ENCODE results near the gene TCERG1L. TPM values are rescaled to one million over a fixed set of nuclear protein-coding genes. Genes with fewer than 3 reads are reported as not detected.

The TCERG1L gene
- total and polyA plus RNA-seq, 4 donors: not detected

DNA sequence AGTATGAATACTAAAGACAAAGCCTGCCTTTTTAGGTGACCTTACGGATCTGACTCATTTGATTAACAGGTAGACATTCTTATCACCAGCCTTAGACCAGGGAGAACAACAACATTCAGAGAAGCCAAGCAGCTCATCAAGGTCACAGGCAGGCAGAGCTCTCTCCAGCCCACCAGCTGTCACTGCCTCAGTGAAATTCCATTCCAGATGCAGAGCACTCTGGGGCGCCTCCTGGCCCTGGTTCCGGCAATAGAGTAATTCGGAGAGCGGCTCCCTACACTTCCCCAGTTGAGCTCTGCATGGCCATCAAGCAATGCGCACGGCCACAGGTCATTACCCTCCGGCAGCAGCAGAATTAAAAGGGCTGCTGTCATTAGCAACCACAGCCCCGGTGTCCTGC lies 164.7 kb downstream of the TCERG1L start:
- no peaks in the 10 kb centered on the region for H3K4me1 ChIP-seq (ENCODE audit: control insufficient read depth in 1 of 2, insufficient read depth in 2 of 2, low read length in 2 of 2)
- no peak for DNase-seq
- H3K9me3 ChIP-seq (ENCODE audit: control insufficient read depth, low read length): peaks cover under 1% of the 10 kb centered on the region
- intact Hi-C loops (cut with DNase I): no loop called here
- H3K36me3 ChIP-seq (ENCODE audit: control insufficient read depth in 1 of 2, insufficient read depth in 2 of 2, low read length in 1 of 2): no peaks in the 10 kb centered on the region
- no peak for ATAC-seq (ENCODE audit: low FRiP score)
- H3K27me3 ChIP-seq (ENCODE audit: control insufficient read depth in 1 of 2, insufficient read depth in 2 of 2, low read length in 1 of 2): no peaks in the 10 kb centered on the region
- WGBS, 2 donors: 60 to 68% methylated on average over 9 of the region's 9 CpGs
- H3K27ac ChIP-seq (ENCODE audit: low read depth in 1 of 2, low read length in 2 of 2): no peak overlapping the region
- no peak overlapping the region for H3K4me3 ChIP-seq (ENCODE audit: low read length in 2 of 2)

DNA sequence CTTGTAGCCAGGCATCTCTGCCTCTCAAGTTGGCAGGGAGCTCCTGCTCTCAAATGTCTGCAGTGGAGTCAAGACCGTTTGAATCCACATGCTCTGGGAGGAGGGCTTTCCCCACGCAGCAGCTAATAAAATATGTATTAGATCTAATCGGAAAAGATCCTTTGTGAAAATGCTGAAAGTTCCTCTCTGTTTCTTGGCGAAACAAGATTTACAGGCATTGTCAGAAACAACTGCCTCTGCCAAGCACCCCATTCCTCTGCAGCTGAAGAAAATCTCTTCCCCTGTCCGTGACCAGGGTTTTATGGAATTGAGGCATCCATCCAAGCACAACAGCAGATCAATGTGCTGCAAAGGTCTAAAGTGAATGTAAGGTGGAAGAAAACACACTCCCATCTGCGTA lies 165.8 kb downstream of the TCERG1L start:
- 52 to 54% methylated on average over 6 of the region's 6 CpGs for WGBS, 2 donors
- intact Hi-C loops (cut with DNase I): no loop called here
- Histone ChIP-seq H3K9me3 (ENCODE audit: control insufficient read depth, low read length) (no peaks in the 10 kb centered on the region), H3K4me1 (ENCODE audit: control insufficient read depth in 1 of 2, insufficient read depth in 2 of 2, low read length in 2 of 2) (no peaks in the 10 kb centered on the region), H3K4me3 (ENCODE audit: low read length in 2 of 2) (no peak overlapping the region), H3K36me3 (ENCODE audit: control insufficient read depth in 1 of 2, insufficient read depth in 2 of 2, low read length in 1 of 2) (no peaks in the 10 kb centered on the region), H3K27ac (ENCODE audit: low read depth in 1 of 2, low read length in 2 of 2) (no peak overlapping the region), H3K27me3 (ENCODE audit: control insufficient read depth in 1 of 2, insufficient read depth in 2 of 2, low read length in 1 of 2) (no peaks in the 10 kb centered on the region)
- ATAC-seq (ENCODE audit: low FRiP score) (no peak), DNase-seq (no peak)

DNA sequence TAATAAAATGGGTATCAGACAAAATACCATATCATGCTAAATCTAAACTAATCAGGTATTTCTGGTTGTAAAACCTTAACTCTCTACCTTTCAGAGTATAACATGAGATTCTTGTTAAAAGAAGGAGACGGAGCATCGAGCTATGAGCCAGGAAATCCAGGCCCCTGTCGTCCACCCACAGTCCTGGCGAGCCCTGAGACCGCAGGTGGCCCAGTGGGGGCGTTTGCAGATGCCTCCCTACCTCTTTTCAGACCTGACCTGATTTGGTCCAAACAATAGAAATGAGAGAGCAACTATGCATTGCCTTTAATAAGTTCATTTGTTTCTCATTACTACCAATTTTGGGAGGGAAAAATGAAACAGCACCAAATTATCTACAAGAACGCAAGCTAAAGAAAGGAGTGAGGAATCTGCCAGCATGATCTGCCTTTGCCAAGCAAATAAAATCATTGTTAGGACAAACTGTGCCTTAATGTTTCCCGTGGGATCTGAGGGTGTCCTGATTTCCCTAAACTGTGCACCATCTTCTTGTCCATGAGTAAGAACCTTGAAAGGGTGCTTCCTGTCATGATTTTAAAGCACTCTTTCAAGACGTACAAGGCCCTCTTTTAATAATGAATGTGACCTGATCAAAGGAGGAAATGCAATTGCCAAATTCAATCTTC lies 166.7 kb downstream of the TCERG1L start:
- Histone ChIP-seq H3K27me3 (ENCODE audit: control insufficient read depth in 1 of 2, insufficient read depth in 2 of 2, low read length in 1 of 2) (no peaks in the 10 kb centered on the region), H3K4me3 (ENCODE audit: low read length in 2 of 2) (no peak overlapping the region), H3K4me1 (ENCODE audit: control insufficient read depth in 1 of 2, insufficient read depth in 2 of 2, low read length in 2 of 2) (no peaks in the 10 kb centered on the region), H3K9me3 (ENCODE audit: control insufficient read depth, low read length) (no peaks in the 10 kb centered on the region), H3K36me3 (ENCODE audit: control insufficient read depth in 1 of 2, insufficient read depth in 2 of 2, low read length in 1 of 2) (no peaks in the 10 kb centered on the region), H3K27ac (ENCODE audit: low read depth in 1 of 2, low read length in 2 of 2) (no peak overlapping the region)
- ATAC-seq (ENCODE audit: low FRiP score) (no peak), DNase-seq (no peak)
- intact Hi-C loops (cut with DNase I): no loop called here
- 70 to 81% methylated on average over 9 of the region's 9 CpGs for WGBS, 2 donors

DNA sequence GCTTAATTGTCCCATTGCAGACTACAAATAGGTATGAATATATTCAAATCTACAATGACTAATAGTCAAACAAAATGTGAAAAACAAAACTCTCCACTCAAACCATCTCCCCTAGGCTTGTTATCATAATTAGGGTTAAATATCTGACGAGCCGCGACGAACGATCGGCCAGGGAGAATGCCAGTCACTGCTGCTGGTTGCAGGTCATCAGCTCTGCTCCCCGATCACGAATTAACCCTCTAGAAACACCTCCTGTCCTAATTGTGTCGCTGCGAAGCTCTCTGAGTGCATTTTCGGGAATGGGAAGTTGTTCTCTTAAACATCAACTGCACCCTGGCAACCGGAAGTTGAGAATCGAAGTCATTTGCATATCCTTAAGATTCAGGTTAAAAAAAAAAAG lies 167.3 kb downstream of the TCERG1L start:
- no peak for ATAC-seq (ENCODE audit: low FRiP score)
- intact Hi-C loops (cut with DNase I): no loop called here
- DNase-seq: no peak

DNA sequence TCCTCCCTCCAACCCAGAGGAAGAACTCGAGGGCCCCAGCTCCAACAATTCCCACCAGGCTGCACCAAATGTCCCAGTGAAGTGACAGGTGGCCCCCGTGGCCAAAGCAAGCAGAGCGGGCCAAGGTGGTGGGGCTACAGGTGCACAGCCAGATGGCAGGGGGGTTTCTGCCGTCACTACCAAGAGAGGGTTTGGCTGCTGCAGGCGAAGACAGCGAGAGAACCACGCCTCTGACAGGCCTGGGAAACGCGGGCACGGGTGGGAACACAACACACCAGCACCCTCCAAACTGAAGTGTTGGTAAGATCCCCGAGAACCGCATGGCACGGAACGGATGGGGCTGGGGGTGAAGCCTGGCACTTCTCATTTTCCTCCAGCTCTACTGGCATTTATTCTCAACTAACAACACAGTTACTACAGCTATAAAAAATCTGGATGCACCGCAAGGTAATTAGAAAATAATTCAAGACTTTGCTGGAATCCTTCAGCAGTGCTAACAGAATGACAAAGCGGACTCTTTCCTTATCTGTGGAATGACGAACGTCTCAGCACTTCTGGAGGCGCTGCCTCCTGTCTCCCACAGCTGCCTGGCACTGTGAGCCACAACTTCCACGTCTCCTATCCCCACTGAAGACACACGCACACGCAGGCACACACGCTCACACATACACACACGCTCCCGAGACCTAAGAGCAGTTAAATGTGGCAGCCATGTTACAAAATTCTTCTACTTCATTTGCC lies 167.9 kb downstream of the TCERG1L start:
- ATAC-seq (ENCODE audit: low FRiP score): no peak
- intact Hi-C loops (cut with DNase I): no loop called here
- 65 to 69% methylated on average over 25 of the region's 25 CpGs for WGBS, 2 donors
- Histone ChIP-seq H3K4me3 (ENCODE audit: low read length in 2 of 2) (no peak overlapping the region), H3K27me3 (ENCODE audit: control insufficient read depth in 1 of 2, insufficient read depth in 2 of 2, low read length in 1 of 2) (no peaks in the 10 kb centered on the region), H3K36me3 (ENCODE audit: control insufficient read depth in 1 of 2, insufficient read depth in 2 of 2, low read length in 1 of 2) (no peaks in the 10 kb centered on the region), H3K27ac (ENCODE audit: low read depth in 1 of 2, low read length in 2 of 2) (no peak overlapping the region), H3K9me3 (ENCODE audit: control insufficient read depth, low read length) (no peaks in the 10 kb centered on the region), H3K4me1 (ENCODE audit: control insufficient read depth in 1 of 2, insufficient read depth in 2 of 2, low read length in 2 of 2) (no peaks in the 10 kb centered on the region)
- peak in 1 of 2 donors; percentile 44 for DNase-seq

More for the DNA sequence above, 167.3 kb downstream of the TCERG1L start:
- Histone ChIP-seq H3K4me1 (ENCODE audit: control insufficient read depth in 1 of 2, insufficient read depth in 2 of 2, low read length in 2 of 2) (no peaks in the 10 kb centered on the region), H3K27me3 (ENCODE audit: control insufficient read depth in 1 of 2, insufficient read depth in 2 of 2, low read length in 1 of 2) (no peaks in the 10 kb centered on the region), H3K36me3 (ENCODE audit: control insufficient read depth in 1 of 2, insufficient read depth in 2 of 2, low read length in 1 of 2) (no peaks in the 10 kb centered on the region), H3K27ac (ENCODE audit: low read depth in 1 of 2, low read length in 2 of 2) (no peak overlapping the region), H3K9me3 (ENCODE audit: control insufficient read depth, low read length) (no peaks in the 10 kb centered on the region), H3K4me3 (ENCODE audit: low read length in 2 of 2) (no peak overlapping the region)
- 62 to 78% methylated on average over 13 of the region's 13 CpGs for WGBS, 2 donors

DNA sequence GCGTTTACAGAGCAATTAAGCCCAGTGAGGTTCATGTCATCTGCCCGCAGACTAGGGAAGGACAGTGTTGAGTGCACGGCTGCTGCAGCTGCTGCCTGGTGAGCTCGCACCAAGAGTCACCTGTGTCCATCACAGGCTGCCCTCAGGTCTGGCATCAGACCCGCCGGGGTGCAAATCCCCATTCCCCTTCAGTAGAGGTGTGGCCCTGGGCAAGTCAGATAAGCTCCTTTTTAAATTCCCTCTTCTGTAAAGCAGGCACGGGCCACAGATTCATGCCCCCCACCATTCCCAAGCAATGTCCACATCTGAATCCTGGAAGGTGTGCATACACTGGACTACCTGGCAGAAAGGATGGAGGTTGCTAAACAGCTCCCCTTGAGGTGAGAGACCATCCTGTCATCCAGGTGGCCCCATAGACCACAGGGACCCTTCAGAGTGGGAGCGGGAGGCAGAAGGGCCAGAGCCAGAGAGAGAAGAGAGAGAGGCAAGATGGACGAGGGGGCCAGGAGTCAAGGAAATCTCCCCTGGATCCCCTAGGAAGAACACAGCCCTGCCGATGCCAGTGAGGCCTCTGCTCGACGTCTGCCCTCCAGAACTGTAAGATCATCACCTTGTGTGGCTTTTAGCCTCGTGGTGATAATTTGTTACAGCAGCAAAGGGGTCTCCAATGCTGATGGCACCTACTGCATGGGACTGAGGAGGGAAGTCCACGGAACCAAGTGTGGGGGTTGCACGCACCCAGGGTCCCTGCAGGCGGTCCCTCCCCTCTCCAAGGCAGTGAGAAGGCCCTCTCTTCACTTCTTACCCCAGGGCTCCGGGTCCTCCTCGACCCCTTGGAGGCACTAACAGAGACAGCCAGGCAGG lies 168.8 kb downstream of the TCERG1L start:
- H3K27me3 ChIP-seq (ENCODE audit: control insufficient read depth in 1 of 2, insufficient read depth in 2 of 2, low read length in 1 of 2): no peaks in the 10 kb centered on the region
- 74 to 77% methylated on average over 18 of the region's 18 CpGs for WGBS, 2 donors
- H3K4me3 ChIP-seq (ENCODE audit: low read length in 2 of 2): no peak overlapping the region
- H3K4me1 ChIP-seq (ENCODE audit: control insufficient read depth in 1 of 2, insufficient read depth in 2 of 2, low read length in 2 of 2): no peaks in the 10 kb centered on the region
- H3K36me3 ChIP-seq (ENCODE audit: control insufficient read depth in 1 of 2, insufficient read depth in 2 of 2, low read length in 1 of 2): no peaks in the 10 kb centered on the region
- no peaks in the 10 kb centered on the region for H3K9me3 ChIP-seq (ENCODE audit: control insufficient read depth, low read length)
- no peak for ATAC-seq (ENCODE audit: low FRiP score)
- intact Hi-C loops (cut with DNase I): no loop called here
- no peak overlapping the region for H3K27ac ChIP-seq (ENCODE audit: low read depth in 1 of 2, low read length in 2 of 2)
- DNase-seq: no peak

DNA sequence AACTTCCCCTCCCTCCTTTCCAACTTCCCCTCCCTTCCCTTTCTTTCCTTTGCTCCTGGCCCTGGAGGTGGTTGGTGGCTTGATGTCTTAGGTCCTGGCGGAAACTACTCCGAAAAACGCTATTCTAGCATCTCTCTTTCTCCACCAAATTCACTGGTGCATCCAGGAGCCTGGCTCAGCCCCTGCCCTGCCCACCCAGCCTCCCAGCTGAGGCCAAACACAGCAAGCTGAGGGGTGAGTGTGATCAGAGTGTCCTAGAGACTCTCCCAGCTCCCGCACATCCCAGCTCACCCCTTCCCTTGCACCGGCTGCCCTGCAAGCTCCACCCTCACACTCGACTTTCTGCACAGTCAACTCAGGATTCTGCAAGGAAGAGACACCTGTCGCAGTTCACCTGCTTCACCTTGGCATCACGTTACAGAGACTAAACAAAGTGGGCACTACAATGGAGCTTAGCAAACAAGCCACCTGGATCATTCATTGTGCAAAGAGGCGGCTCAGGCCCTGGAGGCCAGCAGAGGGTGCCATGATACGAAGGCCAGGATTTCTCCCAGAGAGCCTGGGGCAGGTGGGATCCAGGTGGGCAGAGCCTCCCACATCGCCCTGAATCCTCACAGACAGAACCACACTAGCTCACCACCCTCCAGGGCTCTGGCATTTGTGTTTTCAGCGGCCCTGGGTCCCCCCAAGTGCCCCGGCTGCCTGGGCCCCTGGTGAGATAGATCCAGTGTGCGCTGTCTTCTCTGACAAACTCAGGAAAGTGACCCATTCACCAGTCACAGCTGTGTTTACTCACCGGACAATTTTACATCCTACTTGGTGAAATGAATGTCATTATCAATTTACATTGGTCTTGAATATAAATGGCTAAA lies 169.6 kb downstream of the TCERG1L start:
- 80% methylated on average over 15 of the region's 15 CpGs for WGBS, 2 donors
- no peaks in the 10 kb centered on the region for H3K9me3 ChIP-seq (ENCODE audit: control insufficient read depth, low read length)
- H3K36me3 ChIP-seq (ENCODE audit: control insufficient read depth in 1 of 2, insufficient read depth in 2 of 2, low read length in 1 of 2): no peaks in the 10 kb centered on the region
- H3K4me1 ChIP-seq (ENCODE audit: control insufficient read depth in 1 of 2, insufficient read depth in 2 of 2, low read length in 2 of 2): no peaks in the 10 kb centered on the region
- H3K27ac ChIP-seq (ENCODE audit: low read depth in 1 of 2, low read length in 2 of 2): no peak overlapping the region
- intact Hi-C loops (cut with DNase I): no loop called here
- DNase-seq (peak in 1 of 2 donors; percentile 62), ATAC-seq (ENCODE audit: low FRiP score) (no peak)
- no peak overlapping the region for H3K4me3 ChIP-seq (ENCODE audit: low read length in 2 of 2)
- no peaks in the 10 kb centered on the region for H3K27me3 ChIP-seq (ENCODE audit: control insufficient read depth in 1 of 2, insufficient read depth in 2 of 2, low read length in 1 of 2)

DNA sequence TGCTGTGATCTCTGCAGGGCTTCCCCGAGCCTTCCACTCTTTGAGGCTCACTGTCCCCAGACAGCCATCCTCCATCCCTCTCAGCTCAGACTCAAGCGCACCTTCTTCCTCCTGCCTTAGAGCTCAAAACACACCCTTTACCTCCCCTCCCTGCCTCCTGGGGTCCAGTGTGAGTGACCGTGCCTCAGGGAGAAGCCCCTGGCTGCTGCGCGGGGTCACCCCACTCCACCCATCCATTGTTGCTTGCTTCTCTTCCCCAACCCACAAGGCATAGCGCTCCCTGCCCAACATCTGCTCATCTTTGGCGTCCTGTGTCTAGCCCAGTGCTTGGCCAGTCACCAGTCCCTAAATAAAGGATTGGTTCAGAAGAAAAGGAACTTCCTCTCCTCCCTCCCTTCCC lies 170.3 kb downstream of the TCERG1L start:
- H3K27ac ChIP-seq (ENCODE audit: low read depth in 1 of 2, low read length in 2 of 2): no peak overlapping the region
- intact Hi-C loops (cut with DNase I): no loop called here
- no peak overlapping the region for H3K4me3 ChIP-seq (ENCODE audit: low read length in 2 of 2)
- DNase-seq (no peak), ATAC-seq (ENCODE audit: low FRiP score) (no peak)
- H3K27me3 ChIP-seq (ENCODE audit: control insufficient read depth in 1 of 2, insufficient read depth in 2 of 2, low read length in 1 of 2): no peaks in the 10 kb centered on the region
- H3K4me1 ChIP-seq (ENCODE audit: control insufficient read depth in 1 of 2, insufficient read depth in 2 of 2, low read length in 2 of 2): no peaks in the 10 kb centered on the region
- H3K9me3 ChIP-seq (ENCODE audit: control insufficient read depth, low read length): no peaks in the 10 kb centered on the region
- H3K36me3 ChIP-seq (ENCODE audit: control insufficient read depth in 1 of 2, insufficient read depth in 2 of 2, low read length in 1 of 2): no peaks in the 10 kb centered on the region
- WGBS, 2 donors: 85 to 87% methylated on average over 7 of the region's 7 CpGs
